ENCODE measurements around the gene ASGR1.

Gene ASGR1

DNA sequence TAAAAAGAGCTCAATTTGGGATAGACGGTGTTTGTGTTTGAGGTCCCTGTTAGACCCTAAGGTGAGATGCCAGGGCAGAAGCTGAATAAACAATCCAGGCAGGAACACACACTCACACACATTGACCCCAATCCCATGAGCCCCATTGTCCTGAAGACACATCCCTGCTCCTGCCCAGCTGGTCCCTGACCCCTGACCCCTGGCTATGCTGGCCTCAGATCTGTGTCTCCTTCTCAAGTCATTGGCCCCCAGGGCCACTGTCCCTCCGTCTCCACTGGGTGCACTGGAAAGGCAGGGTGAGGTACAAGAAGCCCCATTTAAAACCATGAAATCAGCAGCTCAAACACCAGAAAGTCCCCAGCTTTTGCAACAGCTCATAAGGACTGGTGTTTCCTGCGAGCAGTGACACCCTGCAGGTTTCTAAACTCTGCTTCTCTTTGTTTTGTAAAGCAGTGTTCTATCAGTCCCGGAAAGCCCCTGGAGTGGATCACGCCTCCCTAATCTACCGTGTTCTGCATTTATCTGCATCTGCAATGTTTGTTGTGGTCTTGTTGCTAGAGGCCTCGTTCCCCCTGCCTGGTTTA, 46.6 kb downstream of the ASGR1 start (continued):
- TF ChIP-seq, protein P1, sequence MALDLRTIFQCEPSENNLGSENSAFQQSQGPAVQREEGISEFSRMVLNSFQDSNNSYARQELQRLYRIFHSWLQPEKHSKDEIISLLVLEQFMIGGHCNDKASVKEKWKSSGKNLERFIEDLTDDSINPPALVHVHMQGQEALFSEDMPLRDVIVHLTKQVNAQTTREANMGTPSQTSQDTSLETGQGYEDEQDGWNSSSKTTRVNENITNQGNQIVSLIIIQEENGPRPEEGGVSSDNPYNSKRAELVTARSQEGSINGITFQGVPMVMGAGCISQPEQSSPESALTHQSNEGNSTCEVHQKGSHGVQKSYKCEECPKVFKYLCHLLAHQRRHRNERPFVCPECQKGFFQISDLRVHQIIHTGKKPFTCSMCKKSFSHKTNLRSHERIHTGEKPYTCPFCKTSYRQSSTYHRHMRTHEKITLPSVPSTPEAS (tag by site-specific recombination; IDR thresholded peaks at IDR 0.05) = no peak

DNA sequence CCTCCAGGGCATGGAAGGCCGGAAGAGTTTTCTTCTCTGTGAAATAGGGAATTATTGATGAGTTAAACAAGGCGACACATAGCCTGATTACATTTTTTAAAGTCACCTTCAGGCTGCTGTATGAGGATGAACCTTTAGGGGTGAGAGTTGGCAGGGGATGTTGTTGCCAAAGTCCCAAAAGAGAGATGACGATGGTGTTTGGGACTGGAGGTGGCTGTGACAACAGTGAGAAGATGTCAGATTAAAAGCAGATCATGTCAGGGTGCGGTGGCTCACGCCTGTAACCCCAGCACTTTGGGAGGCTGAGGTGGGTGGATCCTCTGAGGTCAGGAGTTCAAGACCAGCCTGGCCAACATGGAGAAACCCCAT, 47.8 kb downstream of the ASGR1 start:
- H3K9me3 ChIP-seq (ENCODE audit: control insufficient read depth, insufficient read depth, low read depth, low read length) = no peaks in the 10 kb centered on the region
- TF ChIP-seq KLF7 (tag by site-specific recombination; IDR thresholded peaks at IDR 0.05; ENCODE audit: borderline replicate concordance) (no peak), ZNF707 (tag by site-specific recombination; IDR thresholded peaks at IDR 0.05) (no peak), ZNF274 (IDR thresholded peaks at IDR 0.05; ENCODE audit: low read length) (no peak), ZNF274 (tag by site-specific recombination; IDR thresholded peaks at IDR 0.05; ENCODE audit: borderline replicate concordance) (no peak), SCRT2 (tag by site-specific recombination; IDR thresholded peaks at IDR 0.05) (no peak), TRIM28 (IDR thresholded peaks at IDR 0.05; ENCODE audit: borderline replicate concordance, low read length) (no peak), ZNF560 (tag by site-specific recombination; IDR thresholded peaks at IDR 0.05; ENCODE audit: borderline replicate concordance) (no peak), ZFP41 (tag by site-specific recombination; IDR thresholded peaks at IDR 0.05; ENCODE audit: borderline replicate concordance) (no peak), ZNF335 (tag by site-specific recombination; conservative IDR thresholded peaks at IDR 0.05) (no peak), ZNF701 (tag by site-specific recombination; IDR thresholded peaks at IDR 0.05) (no peak), ZNF677 (tag by site-specific recombination; IDR thresholded peaks at IDR 0.05) (no peak), FEZF1 (tag by site-specific recombination; IDR thresholded peaks at IDR 0.05) (no peak), ZNF530 (tag by site-specific recombination; IDR thresholded peaks at IDR 0.05; ENCODE audit: low read depth) (no peak), ZNF350 (tag by site-specific recombination; IDR thresholded peaks at IDR 0.05) (no peak), SALL2 (tag by site-specific recombination; IDR thresholded peaks at IDR 0.05; ENCODE audit: borderline replicate concordance) (no peak), ZNF555 (tag by site-specific recombination; conservative IDR thresholded peaks at IDR 0.05) (no peak), SP7 (tag by site-specific recombination; IDR thresholded peaks at IDR 0.05) (no peak), ZNF670 (tag by site-specific recombination; IDR thresholded peaks at IDR 0.05; ENCODE audit: low read depth) (no peak)
- TF ChIP-seq, protein P2, sequence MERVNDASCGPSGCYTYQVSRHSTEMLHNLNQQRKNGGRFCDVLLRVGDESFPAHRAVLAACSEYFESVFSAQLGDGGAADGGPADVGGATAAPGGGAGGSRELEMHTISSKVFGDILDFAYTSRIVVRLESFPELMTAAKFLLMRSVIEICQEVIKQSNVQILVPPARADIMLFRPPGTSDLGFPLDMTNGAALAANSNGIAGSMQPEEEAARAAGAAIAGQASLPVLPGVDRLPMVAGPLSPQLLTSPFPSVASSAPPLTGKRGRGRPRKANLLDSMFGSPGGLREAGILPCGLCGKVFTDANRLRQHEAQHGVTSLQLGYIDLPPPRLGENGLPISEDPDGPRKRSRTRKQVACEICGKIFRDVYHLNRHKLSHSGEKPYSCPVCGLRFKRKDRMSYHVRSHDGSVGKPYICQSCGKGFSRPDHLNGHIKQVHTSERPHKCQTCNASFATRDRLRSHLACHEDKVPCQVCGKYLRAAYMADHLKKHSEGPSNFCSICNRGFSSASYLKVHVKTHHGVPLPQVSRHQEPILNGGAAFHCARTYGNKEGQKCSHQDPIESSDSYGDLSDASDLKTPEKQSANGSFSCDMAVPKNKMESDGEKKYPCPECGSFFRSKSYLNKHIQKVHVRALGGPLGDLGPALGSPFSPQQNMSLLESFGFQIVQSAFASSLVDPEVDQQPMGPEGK (tag by site-specific recombination; IDR thresholded peaks at IDR 0.05) = no peak
- TF ChIP-seq, protein P3, sequence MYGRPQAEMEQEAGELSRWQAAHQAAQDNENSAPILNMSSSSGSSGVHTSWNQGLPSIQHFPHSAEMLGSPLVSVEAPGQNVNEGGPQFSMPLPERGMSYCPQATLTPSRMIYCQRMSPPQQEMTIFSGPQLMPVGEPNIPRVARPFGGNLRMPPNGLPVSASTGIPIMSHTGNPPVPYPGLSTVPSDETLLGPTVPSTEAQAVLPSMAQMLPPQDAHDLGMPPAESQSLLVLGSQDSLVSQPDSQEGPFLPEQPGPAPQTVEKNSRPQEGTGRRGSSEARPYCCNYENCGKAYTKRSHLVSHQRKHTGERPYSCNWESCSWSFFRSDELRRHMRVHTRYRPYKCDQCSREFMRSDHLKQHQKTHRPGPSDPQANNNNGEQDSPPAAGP (tag by site-specific recombination; IDR thresholded peaks at IDR 0.05) = no peak
- TF ChIP-seq, protein P4, sequence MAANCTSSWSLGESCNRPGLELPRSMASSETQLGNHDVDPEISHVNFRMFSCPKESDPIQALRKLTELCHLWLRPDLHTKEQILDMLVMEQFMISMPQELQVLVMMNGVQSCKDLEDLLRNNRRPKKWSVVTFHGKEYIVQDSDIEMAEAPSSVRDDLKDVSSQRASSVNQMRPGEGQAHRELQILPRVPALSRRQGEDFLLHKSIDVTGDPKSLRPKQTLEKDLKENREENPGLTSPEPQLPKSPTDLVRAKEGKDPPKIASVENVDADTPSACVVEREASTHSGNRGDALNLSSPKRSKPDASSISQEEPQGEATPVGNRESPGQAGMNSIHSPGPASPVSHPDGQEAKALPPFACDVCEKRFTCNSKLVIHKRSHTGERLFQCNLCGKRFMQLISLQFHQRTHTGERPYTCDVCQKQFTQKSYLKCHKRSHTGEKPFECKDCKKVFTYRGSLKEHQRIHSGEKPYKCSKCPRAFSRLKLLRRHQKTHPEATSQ (tag by site-specific recombination; IDR thresholded peaks at IDR 0.05) = no peak
- H3K4me1 ChIP-seq (ENCODE audit: control insufficient read depth, insufficient read depth, low read length) = no peaks in the 10 kb centered on the region
- no peaks in the 10 kb centered on the region for H3K36me3 ChIP-seq (ENCODE audit: control insufficient read depth in 2 of 2, insufficient read depth in 1 of 2, low read length in 2 of 2)
- POLR2A ChIA-PET = no interaction called here
- CTCF ChIA-PET = interaction anchor here (17.9 kb wide), 1 partner anchor 82 kb away, joined by 388 read pairs; the partner anchor contains the start of gene SLC16A11
- no peak overlapping the region for H3K27ac ChIP-seq (ENCODE audit: extremely low read depth, low read depth, low read length)
- H3K4me3 ChIP-seq (ENCODE audit: low read depth, low read length) = no peak overlapping the region

Measured in HEK293 (cell line).